GM10847 (cell line): ENCODE measurements around the gene ARID1A.

Experiments used
- POLR2A ChIP-seq: IDR thresholded peaks from 2 replicates; pipeline ENCODE4 v1.6.1; 2011; ENCODE audit not compliant: insufficient read length; ENCODE audit errors: extremely low read depth

ARID1A gene

DNA sequence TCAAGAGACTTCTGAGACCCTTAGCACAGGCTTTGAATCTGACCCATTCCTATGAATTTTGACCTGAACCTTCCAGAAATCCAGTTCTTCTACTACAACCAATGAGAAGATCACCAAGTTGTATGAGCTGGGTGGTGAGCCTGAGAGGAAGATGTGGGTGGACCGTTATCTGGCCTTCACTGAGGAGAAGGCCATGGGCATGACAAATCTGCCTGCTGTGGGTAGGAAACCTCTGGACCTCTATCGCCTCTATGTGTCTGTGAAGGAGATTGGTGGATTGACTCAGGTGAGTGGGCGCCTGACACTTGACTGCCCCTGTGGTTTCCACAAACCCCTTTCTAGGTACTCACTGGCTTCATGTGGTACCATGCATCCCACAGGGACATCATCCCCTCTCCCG is 71.9 kb downstream of the ARID1A start:
- TF ChIP-seq POLR2A = no peak

DNA sequence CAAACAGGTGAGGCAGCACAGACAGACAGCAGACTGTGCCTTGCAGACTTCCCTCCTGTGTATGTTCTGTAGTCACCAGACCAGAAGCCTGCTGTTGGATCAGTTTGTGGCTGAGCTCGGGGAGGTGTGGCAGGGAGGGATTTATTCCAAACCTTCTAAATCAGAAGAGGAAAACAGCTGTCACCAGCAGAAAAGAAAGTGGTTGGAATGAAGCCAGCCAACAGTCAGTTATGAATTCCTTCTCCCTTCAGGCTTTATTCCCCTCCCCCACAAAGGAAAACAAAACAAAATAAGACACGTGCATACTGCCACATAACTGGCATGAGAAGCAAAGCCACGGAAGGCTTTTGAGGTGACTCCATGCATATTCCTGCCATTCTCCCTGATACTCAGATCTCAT is 72.9 kb downstream of the ARID1A start:
- TF ChIP-seq POLR2A = no peak

DNA sequence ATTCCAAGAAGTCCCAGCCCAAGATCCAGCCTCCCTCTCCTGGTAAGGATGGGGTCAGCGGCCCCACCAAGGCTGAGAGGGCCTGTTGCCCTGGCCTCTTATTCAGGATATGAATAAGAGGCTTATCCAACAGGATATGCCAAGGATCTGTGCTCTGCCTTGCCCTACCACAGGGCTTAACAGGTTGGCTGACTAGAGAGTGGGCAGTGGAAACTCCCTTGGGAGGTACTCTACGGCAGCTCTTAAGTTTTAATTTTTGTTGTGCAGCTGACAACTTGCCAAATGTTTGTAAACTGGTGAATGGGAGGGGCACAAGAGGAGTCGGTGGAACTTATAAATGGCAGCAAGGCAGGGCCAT is 75.4 kb downstream of the ARID1A start:
- no peak for TF ChIP-seq POLR2A

DNA sequence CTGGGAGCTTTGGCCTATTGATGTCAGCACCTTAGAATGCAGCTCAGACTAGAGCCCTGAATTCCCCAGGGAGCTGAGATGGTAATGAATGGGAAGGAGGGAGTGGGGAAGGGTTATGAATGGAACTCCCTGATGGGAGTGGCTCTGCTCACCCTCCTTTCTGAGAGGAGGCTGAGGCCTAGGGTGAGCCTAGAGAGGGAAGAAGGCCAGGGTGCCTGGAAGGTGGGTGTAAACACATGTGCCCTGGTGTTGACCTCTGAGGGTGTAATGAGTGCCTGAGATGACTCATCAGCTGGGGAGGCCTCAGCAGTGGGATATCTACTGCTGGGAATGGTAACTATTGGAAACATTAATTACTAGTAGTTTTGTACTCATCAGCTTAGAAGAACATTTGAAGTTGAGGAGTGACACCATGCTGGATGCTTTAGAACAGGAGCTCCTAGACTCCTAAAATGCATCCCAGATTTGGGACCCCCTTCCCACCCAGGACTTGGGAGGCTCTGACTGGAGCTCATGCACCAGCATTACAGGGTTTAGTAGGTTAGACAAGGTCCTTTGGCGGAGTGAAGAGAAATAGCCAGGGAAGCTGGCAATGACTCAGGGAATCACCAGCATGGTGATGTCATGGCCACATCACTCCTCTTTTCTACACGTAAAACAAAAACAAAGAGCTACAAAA is 76.0 kb downstream of the ARID1A start:
- no peak for TF ChIP-seq POLR2A

DNA sequence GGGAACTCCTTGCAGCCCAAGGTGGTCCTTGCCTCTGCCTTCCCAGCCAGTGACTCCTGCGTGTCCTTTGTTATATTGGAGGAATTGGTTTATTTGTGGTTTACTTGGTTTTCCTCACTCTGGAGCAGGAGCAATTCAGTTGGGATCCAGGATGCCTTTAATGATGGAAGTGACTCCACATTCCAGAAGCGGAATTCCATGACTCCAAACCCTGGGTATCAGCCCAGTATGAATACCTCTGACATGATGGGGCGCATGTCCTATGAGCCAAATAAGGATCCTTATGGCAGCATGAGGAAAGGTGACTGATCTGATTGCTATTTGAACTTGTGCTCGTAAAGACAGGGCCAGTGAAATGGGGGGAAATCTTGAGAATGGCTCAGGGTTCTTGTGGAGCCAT is 76.9 kb downstream of the ARID1A start:
- TF ChIP-seq POLR2A = no peak

DNA sequence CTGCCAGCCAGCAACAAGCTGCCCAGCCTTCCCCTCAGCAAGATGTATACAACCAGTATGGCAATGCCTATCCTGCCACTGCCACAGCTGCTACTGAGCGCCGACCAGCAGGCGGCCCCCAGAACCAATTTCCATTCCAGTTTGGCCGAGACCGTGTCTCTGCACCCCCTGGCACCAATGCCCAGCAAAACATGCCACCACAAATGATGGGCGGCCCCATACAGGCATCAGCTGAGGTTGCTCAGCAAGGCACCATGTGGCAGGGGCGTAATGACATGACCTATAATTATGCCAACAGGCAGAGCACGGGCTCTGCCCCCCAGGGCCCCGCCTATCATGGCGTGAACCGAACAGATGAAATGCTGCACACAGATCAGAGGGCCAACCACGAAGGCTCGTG is 78.6 kb downstream of the ARID1A start:
- TF ChIP-seq POLR2A = no peak

DNA sequence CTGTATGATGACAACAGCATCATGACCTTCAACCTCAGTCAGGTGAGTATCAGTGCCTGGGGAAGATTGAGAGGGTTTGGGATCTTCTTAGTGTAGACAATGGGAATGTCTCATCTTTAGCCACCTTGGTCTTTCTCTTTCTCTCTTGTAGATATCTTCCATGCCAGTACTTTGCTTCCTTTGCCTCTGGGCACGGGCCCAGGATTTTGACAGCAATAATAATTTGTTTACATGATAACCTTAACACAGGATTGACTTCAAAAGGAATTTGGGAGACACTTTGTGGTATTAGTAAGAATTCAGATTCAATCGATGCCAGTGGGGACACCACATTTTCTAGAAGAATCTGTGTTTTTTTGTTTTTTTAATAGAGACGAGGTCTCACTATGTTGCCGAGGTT is 79.9 kb downstream of the ARID1A start:
- TF ChIP-seq POLR2A = no peak

DNA sequence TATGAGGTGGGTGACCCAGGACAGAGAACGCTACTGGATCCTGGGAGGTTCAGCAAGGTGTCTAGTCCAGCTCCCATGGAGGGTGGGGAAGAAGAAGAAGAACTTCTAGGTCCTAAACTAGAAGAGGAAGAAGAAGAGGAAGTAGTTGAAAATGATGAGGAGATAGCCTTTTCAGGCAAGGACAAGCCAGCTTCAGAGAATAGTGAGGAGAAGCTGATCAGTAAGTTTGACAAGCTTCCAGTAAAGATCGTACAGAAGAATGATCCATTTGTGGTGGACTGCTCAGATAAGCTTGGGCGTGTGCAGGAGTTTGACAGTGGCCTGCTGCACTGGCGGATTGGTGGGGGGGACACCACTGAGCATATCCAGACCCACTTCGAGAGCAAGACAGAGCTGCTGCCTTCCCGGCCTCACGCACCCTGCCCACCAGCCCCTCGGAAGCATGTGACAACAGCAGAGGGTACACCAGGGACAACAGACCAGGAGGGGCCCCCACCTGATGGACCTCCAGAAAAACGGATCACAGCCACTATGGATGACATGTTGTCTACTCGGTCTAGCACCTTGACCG is 83.4 kb downstream of the ARID1A start:
- TF ChIP-seq POLR2A = no peak

DNA sequence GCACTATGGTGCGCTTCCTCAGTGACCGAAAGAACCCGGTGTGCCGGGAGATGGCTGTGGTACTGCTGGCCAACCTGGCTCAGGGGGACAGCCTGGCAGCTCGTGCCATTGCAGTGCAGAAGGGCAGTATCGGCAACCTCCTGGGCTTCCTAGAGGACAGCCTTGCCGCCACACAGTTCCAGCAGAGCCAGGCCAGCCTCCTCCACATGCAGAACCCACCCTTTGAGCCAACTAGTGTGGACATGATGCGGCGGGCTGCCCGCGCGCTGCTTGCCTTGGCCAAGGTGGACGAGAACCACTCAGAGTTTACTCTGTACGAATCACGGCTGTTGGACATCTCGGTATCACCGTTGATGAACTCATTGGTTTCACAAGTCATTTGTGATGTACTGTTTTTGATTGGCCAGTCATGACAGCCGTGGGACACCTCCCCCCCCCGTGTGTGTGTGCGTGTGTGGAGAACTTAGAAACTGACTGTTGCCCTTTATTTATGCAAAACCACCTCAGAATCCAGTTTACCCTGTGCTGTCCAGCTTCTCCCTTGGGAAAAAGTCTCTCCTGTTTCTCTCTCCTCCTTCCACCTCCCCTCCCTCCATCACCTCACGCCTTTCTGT is 84.6 kb downstream of the ARID1A start:
- TF ChIP-seq POLR2A = no peak

DNA sequence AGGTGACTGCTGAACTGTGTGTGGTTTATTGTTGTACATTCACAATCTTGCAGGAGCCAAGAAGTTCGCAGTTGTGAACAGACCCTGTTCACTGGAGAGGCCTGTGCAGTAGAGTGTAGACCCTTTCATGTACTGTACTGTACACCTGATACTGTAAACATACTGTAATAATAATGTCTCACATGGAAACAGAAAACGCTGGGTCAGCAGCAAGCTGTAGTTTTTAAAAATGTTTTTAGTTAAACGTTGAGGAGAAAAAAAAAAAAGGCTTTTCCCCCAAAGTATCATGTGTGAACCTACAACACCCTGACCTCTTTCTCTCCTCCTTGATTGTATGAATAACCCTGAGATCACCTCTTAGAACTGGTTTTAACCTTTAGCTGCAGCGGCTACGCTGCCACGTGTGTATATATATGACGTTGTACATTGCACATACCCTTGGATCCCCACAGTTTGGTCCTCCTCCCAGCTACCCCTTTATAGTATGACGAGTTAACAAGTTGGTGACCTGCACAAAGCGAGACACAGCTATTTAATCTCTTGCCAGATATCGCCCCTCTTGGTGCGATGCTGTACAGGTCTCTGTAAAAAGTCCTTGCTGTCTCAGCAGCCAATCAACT is 85.5 kb downstream of the ARID1A start:
- no peak for TF ChIP-seq POLR2A

DNA sequence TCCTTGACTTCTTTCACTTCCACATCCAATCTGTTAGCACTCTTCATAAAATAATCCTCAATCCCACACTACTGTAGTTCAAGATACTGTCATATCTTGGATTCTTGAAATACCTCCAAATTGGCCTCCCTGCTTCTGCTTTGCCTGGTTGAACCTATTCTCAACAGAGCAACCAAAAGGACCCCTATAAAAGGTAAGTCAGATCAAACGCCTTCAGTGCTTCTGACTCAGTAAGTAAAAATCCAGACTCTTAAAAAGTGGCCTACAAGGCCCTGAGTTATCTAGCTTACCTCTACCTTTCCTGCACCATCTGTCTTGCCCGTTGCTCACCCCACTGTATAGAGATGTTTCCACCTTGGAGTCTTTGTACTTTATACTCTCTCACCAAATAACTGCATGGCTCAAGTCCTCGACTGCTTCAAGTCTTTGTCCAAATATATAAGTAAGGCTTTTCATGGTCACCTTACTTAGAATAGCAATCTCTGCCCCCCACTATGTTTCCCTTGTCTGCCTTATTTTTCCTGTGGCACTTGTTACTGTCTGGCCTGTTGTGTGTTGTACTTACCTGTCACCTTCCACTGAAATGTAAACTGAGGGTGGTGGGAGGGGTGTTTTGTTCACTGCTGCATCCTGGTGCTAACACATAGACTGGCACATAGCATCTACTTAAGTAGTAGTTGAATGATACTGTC is 86.9 kb downstream of the ARID1A start:
- TF ChIP-seq POLR2A = no peak

DNA sequence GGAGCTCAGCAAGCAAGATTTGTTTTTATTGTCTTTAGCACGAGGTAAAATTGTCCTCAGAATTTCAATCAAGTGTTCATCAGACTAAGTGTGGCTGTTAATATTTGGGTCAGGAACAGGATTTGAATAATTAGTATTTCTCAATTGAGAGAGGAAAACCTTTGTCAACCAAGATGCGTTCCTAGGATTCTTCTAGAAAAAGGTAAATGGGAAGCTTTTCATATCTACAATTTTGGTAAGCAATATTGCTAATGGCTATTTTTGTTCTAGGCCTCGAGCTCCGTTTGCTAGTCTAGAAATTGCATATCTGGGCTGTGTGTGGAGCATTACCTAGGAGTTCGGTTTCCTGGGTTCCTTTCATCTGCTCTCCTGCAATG is 87.8 kb downstream of the ARID1A start:
- no peak for TF ChIP-seq POLR2A

DNA sequence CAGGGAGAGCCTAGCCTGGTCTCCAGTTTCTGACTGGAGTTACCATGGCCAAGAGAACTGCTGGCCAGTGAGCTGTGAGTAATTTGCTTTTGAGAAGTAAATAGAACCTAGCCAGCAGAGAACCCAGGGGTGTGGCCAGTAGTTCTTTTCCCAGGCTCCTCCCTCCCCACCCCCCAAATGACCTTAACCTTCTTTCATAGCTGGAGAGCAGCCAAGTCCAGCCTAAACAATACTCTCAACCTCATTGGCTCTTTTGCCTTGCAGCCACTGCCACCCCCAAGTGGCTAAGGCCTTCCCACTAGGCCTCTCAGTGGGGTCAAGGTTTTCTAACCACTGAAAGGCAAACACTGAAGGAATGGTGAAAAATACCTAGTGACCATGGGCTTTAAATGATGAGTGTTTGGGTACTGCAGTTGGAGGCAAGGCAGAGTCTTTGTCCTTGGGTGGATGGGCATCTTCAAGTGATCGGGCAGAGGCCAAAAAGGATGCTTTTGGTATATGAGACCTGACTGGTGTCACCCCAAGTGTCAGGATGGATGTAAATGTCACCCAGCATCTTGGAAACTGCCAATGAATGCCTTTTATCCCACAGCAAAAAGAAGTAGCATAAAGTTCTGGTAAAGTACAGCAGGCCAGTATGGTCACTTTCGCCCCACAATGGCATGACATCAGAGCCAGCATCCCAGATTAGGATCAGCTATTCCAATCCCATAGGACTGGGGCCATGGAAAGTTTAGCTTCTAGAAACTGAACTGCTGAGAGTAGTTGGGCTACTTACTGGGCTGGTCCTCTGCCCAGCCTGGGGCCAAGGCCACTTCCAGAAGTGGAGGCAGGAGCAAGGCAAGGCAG is 88.4 kb downstream of the ARID1A start:
- no peak for TF ChIP-seq POLR2A

DNA sequence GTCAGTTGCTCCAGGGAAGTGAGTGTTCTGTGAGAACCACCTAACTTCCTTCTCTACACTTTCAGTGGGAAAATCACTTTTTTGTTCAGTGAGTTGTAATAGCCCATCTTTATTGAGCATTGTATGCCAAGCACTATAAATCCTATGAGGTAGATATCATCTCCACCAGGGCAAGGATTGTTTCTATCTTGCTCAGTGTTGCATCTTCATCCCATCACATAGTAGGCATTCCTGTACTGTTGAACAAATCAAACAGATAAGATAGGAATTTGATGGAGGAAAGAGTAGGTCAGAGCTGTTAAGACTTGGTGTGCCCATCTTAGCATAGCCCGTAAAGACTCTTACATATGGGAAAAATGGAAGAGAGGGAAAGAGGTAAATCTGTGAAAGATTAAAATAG is 89.1 kb downstream of the ARID1A start:
- no peak for TF ChIP-seq POLR2A
